K562 (cell line): ENCODE data around the gene OR6C76. TPM values are rescaled to one million over a fixed set of nuclear protein-coding genes. Genes with fewer than 3 reads are reported as not detected.

Experiments used
- ATAC-seq: fragments of 200-7000 bp; cut with Tn5 transposase; 3 replicates; pipeline ENCODE4 v1.9.1; 2020; ENCODE audit warnings: moderate library complexity
- BruUV-seq: library from RNA; stranded (reverse); fragments of 400-500 nt; replicated peaks from 2 replicates; lab custom pipeline; 2021; lab: Mats Ljungman, UMichigan
- CTCF ChIA-PET: fragments of 300-600 bp; formaldehyde crosslinking; extraction: SDS; loops from one replicate; lab custom pipeline; 2021; ENCODE audit warnings: low intra/inter-chr PET ratio; lab: Yijun Ruan, JAX
- POLR2A ChIA-PET: fragments of 300-600, 350-650 bp; sonication (Branson Sonifier 250); formaldehyde crosslinking; extraction: SDS; loops from one replicate; lab custom pipeline; 2021; ENCODE audit warnings: antibody characterized with exemption, inconsistent platforms; lab: Yijun Ruan, JAX
- DNase-seq, 4 experiments: peaks; one replicate each; pipeline versions ENCODE4 v3.0.0 to v3.0.0-alpha.2; 2011 to 2018; ENCODE audit warnings: low spot score in 3 of 4, mixed read lengths in 3 of 4; ENCODE audit errors: extremely low read depth in 1 of 4
- FAIRE-seq: peaks from 2 replicates; lab custom pipeline; 2011; peaks lifted over from hg19 to GRCh38; lab: Jason Lieb, UNC
- H2AFZ ChIP-seq: 2 replicates; pipeline ENCODE4 v1.6.0; 2011; ENCODE audit warnings: low read depth, low read length, control low read depth, inconsistent platforms
- H3K27ac ChIP-seq: fragments of 200-600 bp; 3 replicates; pipeline ENCODE4 v1.8.0; 2011; ENCODE audit warnings: low read depth, mild to moderate bottlenecking, control low read depth, inconsistent platforms, low read length, moderate library complexity, mixed read lengths; ENCODE audit errors: extremely low read depth
- H3K27me3 ChIP-seq, 2 experiments: fragments of 300-600 bp in 1 of 2; 2 replicates in 1 of 2; 3 replicates in 1 of 2; pipeline versions ENCODE4 v1.6.0 to v1.8.0; 2011; ENCODE audit warnings: inconsistent platforms in 2 of 2, low read length in 2 of 2, mild to moderate bottlenecking in 1 of 2, mixed read lengths in 1 of 2, moderate library complexity in 1 of 2; ENCODE audit not compliant: control insufficient read depth in 2 of 2, insufficient read depth in 2 of 2
- H3K36me3 ChIP-seq: fragments of 300-600 bp; 3 replicates; pipeline ENCODE4 v1.8.0; 2011; ENCODE audit warnings: mild to moderate bottlenecking, low read length, inconsistent platforms; ENCODE audit not compliant: control insufficient read depth, insufficient read depth
- H3K4me1 ChIP-seq, 2 experiments: fragments of 200-600 bp in 1 of 2; replicated peaks in 1 of 2; 2 replicates in 1 of 2; 3 replicates in 1 of 2; pipeline versions ENCODE4 v1.5.1 to v1.8.0; 2011; ENCODE audit warnings: inconsistent platforms in 2 of 2, low read length in 2 of 2, mild to moderate bottlenecking in 1 of 2, mixed read lengths in 1 of 2, moderate library complexity in 1 of 2; ENCODE audit not compliant: control insufficient read depth in 2 of 2, insufficient read depth in 2 of 2
- H3K4me2 ChIP-seq: 2 replicates; pipeline ENCODE4 v1.6.1; 2011; ENCODE audit warnings: low read length, control low read depth, inconsistent platforms, mixed read lengths; ENCODE audit not compliant: insufficient read depth
- H3K4me3 ChIP-seq: fragments of 200-600 bp; sonication (generic), shearing (Covaris generic); 2 replicates; pipeline ENCODE4 v1.5.1; 2016; ENCODE audit warnings: control low read depth, inconsistent platforms
- H3K79me2 ChIP-seq: fragments of 200-600 bp; 3 replicates; pipeline ENCODE4 v1.8.0; 2011; ENCODE audit warnings: low read length, inconsistent platforms; ENCODE audit not compliant: control insufficient read depth, insufficient read depth
- H3K9ac ChIP-seq, 2 experiments: 2 replicates each; pipeline versions ENCODE4 v1.6.0 to v1.6.1; 2011; ENCODE audit warnings: low read depth in 2 of 2, low read length in 2 of 2, control low read depth in 1 of 2, inconsistent platforms in 1 of 2, mild to moderate bottlenecking in 1 of 2, mixed read lengths in 1 of 2; ENCODE audit not compliant: insufficient read depth in 1 of 2
- H3K9me1 ChIP-seq: one replicate; pipeline ENCODE4 v1.6.0; 2011; ENCODE audit warnings: inconsistent platforms, mild to moderate bottlenecking, low read length, moderate library complexity; ENCODE audit not compliant: control insufficient read depth, insufficient read depth
- H3K9me3 ChIP-seq: replicated peaks from 2 replicates; pipeline ENCODE4 v1.5.1; 2011; ENCODE audit warnings: low read depth, low read length, inconsistent platforms; ENCODE audit not compliant: control insufficient read depth, insufficient read depth
- H4K20me1 ChIP-seq: replicated peaks from 2 replicates; pipeline ENCODE4 v1.6.1; 2011; ENCODE audit warnings: low read length, inconsistent platforms, mixed read lengths; ENCODE audit not compliant: control insufficient read depth, insufficient read depth
- KAT8 ChIP-seq: fragments of 450-650 bp; IDR thresholded peaks from 2 replicates; pipeline ENCODE4 v1.6.1; 2016; ENCODE audit warnings: low read depth, mild to moderate bottlenecking
- MAZ ChIP-seq, 2 experiments: fragments of 450-650 bp in 1 of 2; sonication (generic) in 1 of 2; formaldehyde crosslinking; IDR thresholded peaks in 1 of 2; conservative IDR thresholded peaks in 1 of 2; 2 replicates each; pipeline versions ENCODE4 v1.4.0 to v1.5.0; 2020; ENCODE audit warnings: mild to moderate bottlenecking in 1 of 2, missing genetic modification reagents in 1 of 2
- MBD2 ChIP-seq: sonication (generic); IDR thresholded peaks from 2 replicates; pipeline ENCODE4 v1.6.1; 2016; ENCODE audit warnings: low read depth, borderline replicate concordance
- MCM7 ChIP-seq, 2 experiments: fragments of 450-650 bp; IDR thresholded peaks; 2 replicates each; pipeline ENCODE4 v1.6.1; 2016 to 2018
- MED1 ChIP-seq: sonication (generic); formaldehyde crosslinking; IDR thresholded peaks from 2 replicates; pipeline ENCODE4 v1.8.1; 2023; ENCODE audit warnings: missing genetic modification reagents, borderline replicate concordance
- TBP ChIP-seq: optimal IDR thresholded peaks from 2 replicates; pipeline ENCODE3; 2011; ENCODE audit warnings: low read depth, low read length, improper control_type of control experiment
- WGBS: fragments of 100-300 bp; shearing (Covaris generic); methylation state at CpG from one replicate; pipeline ENCODE4 v1.1.6; 2016; ENCODE audit warnings: low coverage, mixed read lengths; ENCODE audit not compliant: insufficient coverage; ENCODE audit errors: missing lambda C conversion rate; 5-methylcytosine and 5-hydroxymethylcytosine counted together
- in situ Hi-C: fragments of 300-500 bp; cut with MboI; formaldehyde crosslinking; loops from 4 replicates; pipeline ENCODE4 v1.15.0; 2018; ENCODE audit warnings: inconsistent platforms, mixed read lengths
- intact Hi-C: fragments of 100-400 bp; cut with micrococcal nuclease; formaldehyde crosslinking; loops from 2 replicates; pipeline ENCODE4 v1.14.2; 2022
- polyA plus RNA-seq, 8 experiments: library from polyadenylated mRNA; depleted of rRNA in 4 of 8; stranded (reverse) in 5 of 8; unstranded in 3 of 8; fragments of >200 nt; fragmentation: Nextera tagmentation in 2 of 8; fragmentation: Illumina TruSeq in 1 of 8; extraction: Ambion mirVana in 2 of 8; extraction: Trizol in 1 of 8; gene quantifications; 2 replicates each; pipeline versions ENCODE4 v1.2.1 to v1.2.3, GENCODE V29; 2011 to 2014; ENCODE audit warnings: inconsistent platforms in 1 of 8, missing spikeins in 1 of 8
- total RNA-seq, 7 experiments: library from RNA; depleted of rRNA in 6 of 7; stranded (reverse); fragments of >200 nt in 6 of 7; fragmentation: Illumina TruSeq in 2 of 7; extraction: Trizol in 2 of 7; gene quantifications; 2 replicates each; pipeline versions ENCODE4 v1.2.1 to v1.2.3, GENCODE V29; 2011 to 2021; ENCODE audit warnings: low replicate concordance in 1 of 7
- TF ChIP-seq, protein P1 (sequence below): sonication (generic); formaldehyde crosslinking; IDR thresholded peaks from 2 replicates; pipeline ENCODE4 v1.8.1; 2023; ENCODE audit warnings: mild to moderate bottlenecking, missing genetic modification reagents

The OR6C76 gene
- total and polyA plus RNA-seq, 9 of the 15 experiments (the other 6 are each of a cell fraction or from before 2014, with no cell fraction given): not detected

DNA sequence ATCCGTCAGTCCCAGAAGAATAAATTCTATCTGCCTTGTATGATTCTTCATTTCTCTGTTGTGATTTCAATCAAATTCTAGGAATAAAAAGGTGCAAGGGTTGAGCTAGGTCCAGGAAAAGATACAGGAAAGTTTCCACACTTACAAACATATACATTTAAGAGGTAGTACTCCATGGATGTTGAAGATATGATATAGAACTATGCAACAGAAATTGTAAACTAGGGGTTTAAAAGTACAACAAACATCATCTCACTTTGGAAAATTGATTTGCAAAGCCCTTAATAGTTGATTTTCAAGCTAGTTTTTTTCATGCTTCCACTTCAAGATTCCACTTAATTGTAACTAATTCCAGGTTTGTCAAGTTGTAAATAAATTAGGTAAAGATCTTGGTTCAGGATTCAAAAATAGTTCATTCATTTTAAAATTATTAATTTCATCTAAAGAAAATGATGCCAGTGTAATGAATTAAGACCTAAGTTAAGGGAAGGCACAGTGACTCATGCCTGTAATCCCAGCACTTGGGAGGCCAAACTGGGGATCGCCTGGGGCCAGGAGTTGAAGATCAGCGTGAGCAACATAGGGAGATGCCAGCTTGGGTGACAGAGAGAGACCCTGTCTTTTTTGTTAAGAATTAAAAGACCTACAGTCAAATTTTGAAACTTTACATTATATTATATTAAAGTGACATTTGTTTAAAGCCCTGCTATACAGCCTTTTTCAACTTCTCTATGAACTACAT, 44.2 kb downstream of the OR6C76 start, which contains the start of gene OR6C70:
TSS of gene OR6C70 (minus strand) at position 51 of the 742 bp plus-strand sequence. CDS start at position 51, 0 bp downstream.
- ATAC-seq (no peak), DNase-seq (no peak), FAIRE-seq (no peak)
- no peak within 1 kb of the TSS for H3K4me2 ChIP-seq
- intact Hi-C loops (no loop called here), in situ Hi-C loops (no loop called here)
- H3K27me3 ChIP-seq: no peaks in the 10 kb centered on the region; a peak in 1 of 5 replicates
- TF ChIP-seq KAT8: no peak
- no peak for TF ChIP-seq MCM7 (IDR thresholded peaks at IDR 0.05)
- TF ChIP-seq MBD2: no peak
- TF ChIP-seq, protein P1, sequence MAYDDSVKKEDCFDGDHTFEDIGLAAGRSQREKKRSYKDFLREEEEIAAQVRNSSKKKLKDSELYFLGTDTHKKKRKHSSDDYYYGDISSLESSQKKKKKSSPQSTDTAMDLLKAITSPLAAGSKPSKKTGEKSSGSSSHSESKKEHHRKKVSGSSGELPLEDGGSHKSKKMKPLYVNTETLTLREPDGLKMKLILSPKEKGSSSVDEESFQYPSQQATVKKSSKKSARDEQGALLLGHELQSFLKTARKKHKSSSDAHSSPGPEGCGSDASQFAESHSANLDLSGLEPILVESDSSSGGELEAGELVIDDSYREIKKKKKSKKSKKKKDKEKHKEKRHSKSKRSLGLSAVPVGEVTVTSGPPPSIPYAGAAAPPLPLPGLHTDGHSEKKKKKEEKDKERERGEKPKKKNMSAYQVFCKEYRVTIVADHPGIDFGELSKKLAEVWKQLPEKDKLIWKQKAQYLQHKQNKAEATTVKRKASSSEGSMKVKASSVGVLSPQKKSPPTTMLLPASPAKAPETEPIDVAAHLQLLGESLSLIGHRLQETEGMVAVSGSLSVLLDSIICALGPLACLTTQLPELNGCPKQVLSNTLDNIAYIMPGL (CRISPR knock-in tag): no peak
- TF ChIP-seq MED1: no peak
- TF ChIP-seq TBP: no peak
- TF ChIP-seq MAZ (CRISPR knock-in tag; conservative IDR thresholded peaks at IDR 0.05 in 1 of 2, IDR thresholded peaks at IDR 0.05 in 1 of 2): no peak
- 0% methylated on average over 3 of the region's 3 CpGs for WGBS
- H4K20me1 ChIP-seq: no peaks in the 10 kb centered on the region
- no peak within 1 kb of the TSS for H3K27ac ChIP-seq
- no TSS peak for BruUV-seq
- H3K9ac ChIP-seq: no peak within 1 kb of the TSS
- no peaks in the 10 kb centered on the region for H3K9me1 ChIP-seq
- no peaks in the 10 kb centered on the region for H3K4me1 ChIP-seq
- POLR2A ChIA-PET: interaction anchor here (1.4 kb wide), 1 partner anchor 10 kb away, joined by 5 read pairs; no protein-coding TSS in a partner anchor
- no peaks in the 10 kb centered on the region for H3K9me3 ChIP-seq
- H3K79me2 ChIP-seq: no peaks in the 10 kb centered on the region
- no peaks in the 10 kb centered on the region for H3K36me3 ChIP-seq
- no peak within 1 kb of the TSS for H3K4me3 ChIP-seq
- H2AFZ ChIP-seq: no peak within 1 kb of the TSS
- CTCF ChIA-PET: no interaction called here
